GM19395 (cell line): ENCODE results near the gene POLD2.

Experiments used
- ATAC-seq: cut with Tn5 transposase; IDR thresholded peaks from one replicate; pipeline ENCODE4 v1.9.1; 2021; ENCODE audit warnings: mild to moderate bottlenecking, moderate library complexity; ENCODE audit not compliant: unreplicated experiment

Gene POLD2

GRCh38 chr7:44114586-44115310, 8.6 kb downstream of the POLD2 start:
- ATAC-seq: no peak

- ATAC-seq: no peak
Observed at GRCh38 chr7:44113764-44114354, 9.5 kb downstream of the POLD2 start.

- no peak for ATAC-seq
Observed at GRCh38 chr7:44112997-44113763, 10.2 kb downstream of the POLD2 start.

- no peak for ATAC-seq
Observed at GRCh38 chr7:44112231-44112996, 10.9 kb downstream of the POLD2 start.

GRCh38 chr7:44111761-44112160, 11.6 kb downstream of the POLD2 start:
- no peak for ATAC-seq

- ATAC-seq: no peak
Observed at GRCh38 chr7:44110719-44111635, 12.4 kb downstream of the POLD2 start.

GRCh38 chr7:44109991-44110390, 13.4 kb downstream of the POLD2 start:
- no peak for ATAC-seq

- ATAC-seq: no peak
Observed at GRCh38 chr7:44108768-44109750, 14.3 kb downstream of the POLD2 start.

GRCh38 chr7:44107961-44108767, 15.2 kb downstream of the POLD2 start:
- no peak for ATAC-seq

GRCh38 chr7:44107116-44107960, 16.0 kb downstream of the POLD2 start:
- ATAC-seq: no peak

GRCh38 chr7:44106311-44107065, 16.9 kb downstream of the POLD2 start:
- no peak for ATAC-seq

- no peak for ATAC-seq
Observed at GRCh38 chr7:44105832-44106231, 17.5 kb downstream of the POLD2 start.

GRCh38 chr7:44104860-44105771, 18.2 kb downstream of the POLD2 start:
- no peak for ATAC-seq

GRCh38 chr7:44103923-44104859, 19.2 kb downstream of the POLD2 start, which contains the start of gene AEBP1:
TSS of gene AEBP1 (plus strand) at chr7:44104345. CDS start at chr7:44104666, 321 bp downstream.
- no peak for ATAC-seq
